22Rv1 (cell line): ENCODE measurements around the gene TMC1.
A peak's percentile ranks its signal among the peaks of the same experiment; 100 is the strongest.
"Not testable (repeated sequence)": the region's sequence is repeated elsewhere in the genome, so short reads cannot be mapped to it uniquely, and the experiment has no call there.

ENCODE experiments used
- H3K27ac ChIP-seq: fragments of 450-650 bp; 2 replicates; pipeline ENCODE4 v1.5.1; 2017
- CTCF ChIP-seq: fragments of 450-650 bp; IDR thresholded peaks from 2 replicates; pipeline ENCODE4 v1.5.1; 2017; ENCODE audit warnings: mild to moderate bottlenecking
- ZFX ChIP-seq: fragments of 450-650 bp; IDR thresholded peaks from 2 replicates; pipeline ENCODE4 v1.6.1; 2017; ENCODE audit warnings: antibody characterized with exemption, borderline replicate concordance

Gene TMC1

GRCh38 chr9:72856972-72857623 lies 335.7 kb downstream of the TMC1 start:
- TF ChIP-seq ZFX (no peak), CTCF (peak; percentile 83)
- no peak overlapping the region for H3K27ac ChIP-seq

- H3K27ac ChIP-seq, result no peak overlapping the region
- TF ChIP-seq ZFX (no peak), CTCF (no peak)
Observed at GRCh38 chr9:72857624-72857996, 336.2 kb downstream of the TMC1 start.

DNA sequence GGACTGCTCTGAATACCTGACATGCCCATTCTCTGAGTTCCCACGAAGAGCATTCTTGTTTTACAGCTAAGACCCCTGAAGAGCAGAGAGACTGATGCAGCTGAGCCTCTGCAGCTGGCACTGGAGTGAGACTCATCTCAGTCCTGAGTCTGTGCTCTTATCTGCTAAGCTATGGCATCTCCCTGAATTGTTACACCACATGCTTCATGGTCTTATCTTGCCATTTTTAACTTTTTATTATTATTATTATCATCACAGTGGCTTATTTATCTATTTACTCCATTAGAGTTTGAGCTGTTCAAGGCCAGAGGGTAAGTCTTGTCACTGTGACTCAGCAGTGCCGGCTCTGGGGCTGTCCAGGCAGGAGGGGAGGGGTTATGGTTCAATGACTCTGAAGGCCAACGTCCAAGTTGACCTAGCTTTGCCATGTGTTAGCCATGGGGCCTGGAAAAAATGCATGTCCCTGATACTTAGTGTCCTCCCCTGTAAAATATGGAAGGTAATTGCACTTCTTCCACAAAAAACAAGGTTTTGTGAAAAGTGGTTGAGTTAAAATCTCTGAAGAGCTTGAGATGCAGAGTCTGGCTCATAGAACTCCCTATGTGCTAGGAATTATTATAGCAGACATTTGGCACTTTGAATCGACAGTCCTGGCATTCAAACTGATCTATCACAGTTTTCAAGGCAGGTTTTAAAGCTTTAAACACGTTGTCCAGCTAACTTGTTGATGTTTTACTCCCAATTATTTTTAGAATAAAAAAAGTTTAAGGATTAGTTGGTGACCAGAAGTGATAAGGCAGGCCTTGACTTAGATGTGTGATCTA lies 336.9 kb downstream of the TMC1 start:
- H3K27ac ChIP-seq, result no peak overlapping the region
- TF ChIP-seq ZFX, result no peak
- TF ChIP-seq CTCF, result no peak

- not testable (repeated sequence) for H3K27ac ChIP-seq
Observed at GRCh38 chr9:72862788-72863187, 341.4 kb downstream of the TMC1 start.

GRCh38 chr9:72863456-72864094 lies 342.2 kb downstream of the TMC1 start:
- TF ChIP-seq ZFX, result no peak
- no peak for TF ChIP-seq CTCF
- no peak overlapping the region for H3K27ac ChIP-seq

DNA sequence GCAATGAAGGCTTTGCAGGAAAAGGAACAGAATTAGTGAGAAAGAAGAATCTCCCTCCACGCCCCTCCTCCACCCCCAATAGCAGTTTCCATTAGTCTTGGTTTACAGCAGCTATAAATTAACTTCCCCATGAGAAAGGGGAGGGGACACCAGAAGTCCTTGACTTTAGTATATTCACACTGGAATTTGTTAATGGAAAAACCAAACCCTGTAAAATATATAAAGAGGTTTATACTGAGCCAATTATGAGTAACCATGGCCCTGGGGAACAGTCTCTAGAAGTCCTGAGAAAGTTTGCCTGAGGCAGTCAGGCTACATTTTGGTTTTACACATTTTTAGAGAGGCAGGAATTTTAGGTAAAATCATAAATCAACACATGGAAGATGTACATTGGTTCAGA lies 342.9 kb downstream of the TMC1 start:
- H3K27ac ChIP-seq, result no peak overlapping the region
- TF ChIP-seq CTCF, result no peak
- TF ChIP-seq ZFX, result no peak

- TF ChIP-seq ZFX (no peak), CTCF (peak; percentile 72)
- no peak overlapping the region for H3K27ac ChIP-seq
Observed at GRCh38 chr9:72871685-72872084, 350.3 kb downstream of the TMC1 start.
